Measurements from ENCODE around the gene OR6C68. TPM values are rescaled to one million over a fixed set of nuclear protein-coding genes. Genes with fewer than 3 reads are reported as not detected.

Gene OR6C68
- total and polyA plus RNA-seq, 5 experiments from 2014 or later, result not detected

DNA sequence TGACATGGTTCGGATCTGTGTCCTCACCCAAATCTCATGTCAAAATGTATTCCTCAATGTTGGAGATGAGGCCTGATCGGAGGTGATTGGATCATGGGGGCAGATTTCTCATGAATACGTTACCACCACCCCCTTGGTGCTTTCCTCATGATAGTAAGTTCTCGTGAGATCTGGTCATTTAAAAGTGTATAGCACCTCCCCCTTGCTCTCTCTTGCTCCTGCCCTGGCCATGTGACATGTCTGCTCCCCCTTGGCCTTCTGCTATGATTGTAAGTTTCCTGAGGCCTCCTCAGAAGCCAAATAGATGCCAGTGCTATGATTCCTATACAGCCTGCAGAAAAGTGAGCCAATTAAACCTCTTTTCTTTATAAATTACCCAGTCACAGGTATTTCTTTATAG, 7.1 kb downstream of the OR6C68 start:
- no peaks in the 10 kb centered on the region for H3K4me1 Mint-ChIP-seq
- no peaks in the 10 kb centered on the region for H3K9me3 Mint-ChIP-seq
- DNase-seq, result no peak
- H3K36me3 Mint-ChIP-seq, result no peaks in the 10 kb centered on the region
- H3K27me3 Mint-ChIP-seq, result peaks cover 4 to 16% (median 12%) of the 10 kb centered on the region in 5 donors
- no peak overlapping the region for H3K4me3 Mint-ChIP-seq
- H3K27ac Mint-ChIP-seq, result no peak overlapping the region
- ATAC-seq, result no peak
- POLR2A ChIA-PET, result no interaction called here

DNA sequence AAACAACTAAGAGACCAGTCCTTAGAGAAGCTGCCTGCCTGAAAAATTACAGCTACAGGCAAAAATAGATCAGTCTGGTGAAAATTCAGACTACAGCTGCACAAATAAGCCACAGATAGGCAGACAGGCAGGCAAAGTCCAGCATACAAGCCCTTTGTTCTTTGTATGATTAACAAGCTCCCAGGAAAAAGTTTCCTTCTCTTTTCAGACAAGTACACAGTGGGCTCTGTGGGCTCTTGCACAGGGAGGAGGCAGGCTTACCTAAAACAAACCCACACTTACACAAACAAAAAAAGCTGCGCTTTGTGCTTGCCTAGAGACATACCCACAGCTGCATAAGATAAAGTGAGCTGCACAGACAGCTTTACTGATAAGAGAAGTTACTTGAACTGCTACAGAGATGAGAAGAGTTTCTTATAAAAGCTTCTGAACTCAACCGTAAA, 7.7 kb downstream of the OR6C68 start:
- Mint-ChIP-seq H3K27ac (no peak overlapping the region), H3K9me3 (peaks cover 0 to 2% (median 0%) of the 10 kb centered on the region in 9 donors), H3K4me1 (no peaks in the 10 kb centered on the region), H3K36me3 (no peaks in the 10 kb centered on the region), H3K4me3 (no peak overlapping the region), H3K27me3 (peaks cover 4 to 16% (median 12%) of the 10 kb centered on the region in 5 donors)
- ATAC-seq (no peak), DNase-seq (no peak)
- POLR2A ChIA-PET, result no interaction called here

DNA sequence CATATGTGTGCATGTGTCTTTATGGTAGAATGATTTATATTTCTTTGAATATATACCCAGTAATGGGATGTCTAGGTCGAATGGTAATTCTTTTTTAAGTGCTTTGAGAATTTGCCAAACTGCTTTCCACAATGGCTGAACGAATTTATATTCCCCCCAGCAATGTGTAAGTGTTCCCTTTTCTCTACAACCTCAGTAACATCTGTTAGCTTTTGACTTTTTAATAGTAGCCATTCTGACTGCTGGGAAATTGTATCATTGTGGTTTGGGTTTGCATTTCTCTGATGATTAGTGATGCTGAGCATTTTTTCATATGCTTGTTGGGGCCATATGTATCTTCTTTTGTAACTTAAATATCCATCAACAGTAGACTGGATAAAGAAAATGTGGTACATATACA, 9.4 kb downstream of the OR6C68 start:
- Mint-ChIP-seq H3K9me3 (peaks cover 0 to 6% (median 0%) of the 10 kb centered on the region in 9 donors), H3K4me1 (no peaks in the 10 kb centered on the region), H3K27me3 (peaks cover 6 to 16% (median 9%) of the 10 kb centered on the region in 5 donors), H3K4me3 (no peak overlapping the region), H3K36me3 (no peaks in the 10 kb centered on the region), H3K27ac (no peak overlapping the region)
- no peak for ATAC-seq
- POLR2A ChIA-PET, result no interaction called here
- DNase-seq, result no peak

DNA sequence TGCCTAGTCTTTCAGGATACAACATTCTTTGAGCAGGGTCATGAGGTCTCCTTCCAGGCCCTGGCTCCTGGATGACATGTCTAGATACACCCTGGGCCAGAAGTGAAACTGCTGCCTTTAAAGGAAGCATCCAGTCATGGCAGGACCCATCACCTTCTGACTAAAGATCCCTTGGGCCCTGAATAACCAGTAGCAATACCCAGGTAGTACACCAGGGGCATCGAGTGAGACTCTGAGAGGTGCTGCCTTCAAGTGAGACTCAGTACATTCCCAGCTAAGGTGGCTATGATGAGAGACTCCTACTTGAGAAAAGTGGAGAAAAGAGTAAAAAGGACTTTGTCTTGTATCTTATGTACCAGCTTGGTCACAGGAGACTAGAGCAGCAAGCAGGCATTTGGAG, 23.5 kb downstream of the OR6C68 start:
- Mint-ChIP-seq H3K27me3 (peaks cover 20 to 48% (median 30%) of the 10 kb centered on the region in 5 donors), H3K4me3 (no peak overlapping the region), H3K36me3 (peaks cover 0 to 3% (median 0%) of the 10 kb centered on the region in 3 donors), H3K27ac (no peak overlapping the region), H3K9me3 (peaks cover 0 to 11% (median 3%) of the 10 kb centered on the region in 9 donors), H3K4me1 (no peaks in the 10 kb centered on the region)
- no peak for ATAC-seq
- POLR2A ChIA-PET, result no interaction called here
- DNase-seq, result no peak

DNA sequence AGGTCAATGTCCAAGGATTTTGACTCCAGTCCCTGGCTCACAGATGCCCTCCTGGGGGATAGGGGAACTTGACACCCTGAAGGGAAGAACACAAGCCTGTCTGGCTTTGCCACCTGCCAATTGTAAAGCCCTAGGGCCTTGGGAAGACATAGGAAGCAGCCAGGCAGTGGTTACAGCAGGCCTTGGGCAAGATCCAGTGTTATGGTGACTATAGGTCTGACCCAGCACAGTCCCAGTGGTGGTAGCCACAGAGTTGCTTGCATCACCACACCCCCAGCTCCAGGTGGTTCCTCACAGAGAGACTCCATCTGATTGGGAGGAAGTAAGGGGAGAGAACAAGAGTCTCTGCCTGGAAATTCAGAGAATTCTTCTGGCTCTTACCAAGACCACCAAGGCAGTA, 24.2 kb downstream of the OR6C68 start:
- no peak for ATAC-seq
- peaks cover 0 to 3% (median 0%) of the 10 kb centered on the region in 3 donors for H3K36me3 Mint-ChIP-seq
- H3K4me1 Mint-ChIP-seq, result no peaks in the 10 kb centered on the region
- no peak overlapping the region for H3K27ac Mint-ChIP-seq
- no peak overlapping the region for H3K4me3 Mint-ChIP-seq
- peaks cover 0 to 11% (median 3%) of the 10 kb centered on the region in 9 donors for H3K9me3 Mint-ChIP-seq
- DNase-seq, result no peak
- H3K27me3 Mint-ChIP-seq, result peaks cover 20 to 48% (median 30%) of the 10 kb centered on the region in 5 donors
- POLR2A ChIA-PET, result no interaction called here

Other genes starting within 250 kb of the OR6C68 start
- gene OR6C74, start 247.8 kb upstream of the OR6C68 start, total RNA-seq, result not detected
- gene OR6C74, start 247.8 kb upstream of the OR6C68 start, polyA plus RNA-seq, result not detected
- not detected for gene OR6C6, start 195.8 kb upstream of the OR6C68 start, total RNA-seq
- gene OR6C6, start 195.8 kb upstream of the OR6C68 start, polyA plus RNA-seq, result not detected
- gene OR6C1, start 178.0 kb upstream of the OR6C68 start, total RNA-seq, result not detected
- not detected for gene OR6C1, start 178.0 kb upstream of the OR6C68 start, polyA plus RNA-seq
- gene OR6C3, start 161.6 kb upstream of the OR6C68 start, total RNA-seq, result not detected
- gene OR6C3, start 161.6 kb upstream of the OR6C68 start, polyA plus RNA-seq, result not detected
- gene OR6C75, start 129.4 kb upstream of the OR6C68 start, total RNA-seq, result not detected
- gene OR6C75, start 129.4 kb upstream of the OR6C68 start, polyA plus RNA-seq, result not detected
- gene OR6C65, start 91.8 kb upstream of the OR6C68 start, total RNA-seq, result not detected
- gene OR6C65, start 91.8 kb upstream of the OR6C68 start, polyA plus RNA-seq, result not detected
- gene OR6C76, start 66.1 kb upstream of the OR6C68 start, total RNA-seq, result not detected
- not detected for gene OR6C76, start 66.1 kb upstream of the OR6C68 start, polyA plus RNA-seq
- gene OR6C2, start 48.3 kb upstream of the OR6C68 start, total RNA-seq, result not detected
- gene OR6C2, start 48.3 kb upstream of the OR6C68 start, polyA plus RNA-seq, result not detected
- gene OR6C70, start 22.2 kb upstream of the OR6C68 start, total RNA-seq, result not detected
- gene OR6C70, start 22.2 kb upstream of the OR6C68 start, polyA plus RNA-seq, result not detected
- gene OR6C4, start 57.2 kb downstream of the OR6C68 start, total RNA-seq, result not detected
- gene OR6C4, start 57.2 kb downstream of the OR6C68 start, polyA plus RNA-seq, result not detected
- gene OR2AP1, start 80.1 kb downstream of the OR6C68 start, total RNA-seq, result not detected
- gene OR2AP1, start 80.1 kb downstream of the OR6C68 start, polyA plus RNA-seq, result not detected
- not detected for gene OR10P1, start 144.5 kb downstream of the OR6C68 start, total RNA-seq
- not detected for gene OR10P1, start 144.5 kb downstream of the OR6C68 start, polyA plus RNA-seq
- gene ITGA7, start 215.5 kb downstream of the OR6C68 start, total RNA-seq, result 1 to 10 TPM; 5.2 to 7.0 TPM
- gene ITGA7, start 215.5 kb downstream of the OR6C68 start, polyA plus RNA-seq, result 1 to 10 TPM in 2 of 3 donors, not detected in 1; 1.5 to 1.7 TPM
- gene BLOC1S1, start 223.7 kb downstream of the OR6C68 start, total RNA-seq, result 10 to 100 TPM; 62.9 to 65.7 TPM
- 100 to 1,000 TPM in 2 of 3 donors, 10 to 100 TPM in 1; 84.3 to 133 (median 117) TPM for gene BLOC1S1, start 223.7 kb downstream of the OR6C68 start, polyA plus RNA-seq
- gene RDH5, start 228.0 kb downstream of the OR6C68 start, total RNA-seq, result 10 to 100 TPM; 28.8 to 30.4 TPM
- 1 to 10 TPM in 2 of 3 donors, not detected in 1; 1.0 to 1.4 TPM for gene RDH5, start 228.0 kb downstream of the OR6C68 start, polyA plus RNA-seq
- 10 to 100 TPM; 41.0 to 46.5 TPM for gene CD63, start 236.6 kb downstream of the OR6C68 start, total RNA-seq
- 100 to 1,000 TPM; 119 to 412 (median 135) TPM for gene CD63, start 236.6 kb downstream of the OR6C68 start, polyA plus RNA-seq

All from naive thymus-derived CD8-positive, alpha-beta T cell (primary cell).